ENCODE measurements around the gene TUFT1.

DNA sequence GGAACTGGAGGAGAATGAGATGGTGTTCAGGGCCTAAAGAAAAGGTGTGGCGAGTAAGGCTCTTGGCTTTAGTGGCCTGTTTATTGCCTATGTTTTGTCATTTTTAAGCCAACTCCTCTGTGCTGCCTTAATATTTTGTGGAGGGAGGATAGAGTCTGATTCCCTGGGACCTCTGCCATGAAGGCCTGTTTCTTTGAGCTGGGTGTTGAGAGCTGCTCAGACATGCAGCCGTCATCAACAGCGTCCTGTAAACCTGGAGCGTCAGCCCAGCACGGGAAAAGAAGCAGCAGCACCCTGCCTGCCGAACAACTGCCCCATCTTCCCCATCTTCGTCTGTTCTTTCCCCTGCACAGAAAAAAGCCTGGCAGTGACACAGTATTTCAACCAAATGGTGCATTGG lies 44.7 kb downstream of the TUFT1 start:
- TF ChIP-seq, protein P1, sequence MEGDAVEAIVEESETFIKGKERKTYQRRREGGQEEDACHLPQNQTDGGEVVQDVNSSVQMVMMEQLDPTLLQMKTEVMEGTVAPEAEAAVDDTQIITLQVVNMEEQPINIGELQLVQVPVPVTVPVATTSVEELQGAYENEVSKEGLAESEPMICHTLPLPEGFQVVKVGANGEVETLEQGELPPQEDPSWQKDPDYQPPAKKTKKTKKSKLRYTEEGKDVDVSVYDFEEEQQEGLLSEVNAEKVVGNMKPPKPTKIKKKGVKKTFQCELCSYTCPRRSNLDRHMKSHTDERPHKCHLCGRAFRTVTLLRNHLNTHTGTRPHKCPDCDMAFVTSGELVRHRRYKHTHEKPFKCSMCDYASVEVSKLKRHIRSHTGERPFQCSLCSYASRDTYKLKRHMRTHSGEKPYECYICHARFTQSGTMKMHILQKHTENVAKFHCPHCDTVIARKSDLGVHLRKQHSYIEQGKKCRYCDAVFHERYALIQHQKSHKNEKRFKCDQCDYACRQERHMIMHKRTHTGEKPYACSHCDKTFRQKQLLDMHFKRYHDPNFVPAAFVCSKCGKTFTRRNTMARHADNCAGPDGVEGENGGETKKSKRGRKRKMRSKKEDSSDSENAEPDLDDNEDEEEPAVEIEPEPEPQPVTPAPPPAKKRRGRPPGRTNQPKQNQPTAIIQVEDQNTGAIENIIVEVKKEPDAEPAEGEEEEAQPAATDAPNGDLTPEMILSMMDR (conservative IDR thresholded peaks at IDR 0.05): no peak
- no peak for TF ChIP-seq ZFX (IDR thresholded peaks at IDR 0.05)
